GM18511 (cell line): ENCODE results near the gene OTUD4.
A peak's percentile ranks its signal among the peaks of the same experiment; 100 is the strongest.

ENCODE experiments used
- ATAC-seq: cut with Tn5 transposase; IDR thresholded peaks from one replicate; pipeline ENCODE4 v1.9.1; 2021; ENCODE audit warnings: mild to moderate bottlenecking, moderate library complexity; ENCODE audit not compliant: unreplicated experiment

The OTUD4 gene

DNA sequence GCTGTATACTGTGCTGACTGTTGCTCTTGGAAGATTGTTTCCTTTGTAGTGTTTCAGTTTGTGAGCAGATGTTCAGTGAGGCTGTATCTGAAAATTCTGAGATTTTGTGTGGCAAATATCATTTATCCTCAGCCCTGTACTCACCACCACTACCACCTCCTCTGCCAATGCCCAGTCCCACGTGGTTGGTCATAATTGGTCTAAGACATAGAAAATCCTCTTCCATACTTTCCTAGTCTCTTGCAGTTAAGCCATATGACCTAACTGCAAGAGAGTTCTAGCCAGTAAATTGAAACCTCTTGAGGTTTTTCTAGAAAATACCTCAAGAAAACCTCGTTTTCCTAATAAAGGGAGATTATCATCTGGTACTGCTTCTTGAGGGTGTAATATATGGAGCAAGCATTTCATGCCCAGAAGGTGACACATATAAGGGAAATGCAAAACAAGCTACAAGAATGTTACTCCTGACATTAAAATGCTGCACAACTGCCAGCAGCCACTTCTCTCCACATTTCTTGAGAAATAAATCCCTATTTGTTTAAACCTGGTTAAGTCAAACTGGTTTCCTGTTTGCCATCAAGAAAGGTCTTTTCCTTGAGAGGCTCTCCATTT, 49.5 kb downstream of the OTUD4 start:
- ATAC-seq: no peak

DNA sequence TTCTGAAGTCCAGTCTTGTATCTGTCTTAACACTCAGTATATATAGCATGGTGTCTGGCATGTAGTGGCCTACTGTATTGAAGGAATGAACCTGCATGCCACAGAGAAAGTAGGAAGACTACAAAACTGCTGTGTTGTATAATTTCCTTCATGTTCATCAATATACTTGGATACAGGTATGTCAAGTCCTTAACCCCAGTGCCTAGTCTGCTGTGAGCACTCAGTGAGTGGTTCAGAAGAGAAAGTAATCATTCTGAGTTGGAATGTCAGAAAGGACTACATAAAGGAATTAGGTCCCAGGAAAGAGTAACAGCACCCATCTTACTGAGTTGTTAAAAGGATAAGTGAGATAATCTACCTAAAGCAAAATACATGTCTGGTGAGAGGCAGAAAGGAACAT, 50.3 kb downstream of the OTUD4 start:
- no peak for ATAC-seq

GRCh38 chr4:145125396-145125795, 55.0 kb downstream of the OTUD4 start:
- ATAC-seq: no peak

GRCh38 chr4:145108128-145108527, 72.3 kb downstream of the OTUD4 start:
- no peak for ATAC-seq

DNA sequence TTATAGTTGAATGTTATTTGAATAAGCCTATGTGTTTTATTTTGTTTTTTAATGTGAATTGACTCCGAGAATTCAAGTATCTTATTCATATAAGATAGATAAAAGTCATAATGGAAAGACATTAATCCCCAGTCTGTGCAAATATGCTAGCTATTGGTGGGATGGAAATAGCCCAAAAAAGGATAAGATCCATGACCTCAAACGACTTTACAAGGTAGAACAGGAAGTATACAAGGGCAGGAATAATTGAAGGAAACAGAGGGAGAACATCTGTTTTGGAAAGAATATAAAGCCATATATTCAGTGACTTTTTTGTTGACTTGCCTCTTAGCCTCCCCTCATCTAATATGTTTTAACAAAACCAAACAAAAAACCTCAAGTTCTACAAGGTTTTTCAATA, 73.3 kb downstream of the OTUD4 start:
- ATAC-seq: no peak

- ATAC-seq: no peak
Measured at GRCh38 chr4:145103496-145103895, 76.9 kb downstream of the OTUD4 start.

DNA sequence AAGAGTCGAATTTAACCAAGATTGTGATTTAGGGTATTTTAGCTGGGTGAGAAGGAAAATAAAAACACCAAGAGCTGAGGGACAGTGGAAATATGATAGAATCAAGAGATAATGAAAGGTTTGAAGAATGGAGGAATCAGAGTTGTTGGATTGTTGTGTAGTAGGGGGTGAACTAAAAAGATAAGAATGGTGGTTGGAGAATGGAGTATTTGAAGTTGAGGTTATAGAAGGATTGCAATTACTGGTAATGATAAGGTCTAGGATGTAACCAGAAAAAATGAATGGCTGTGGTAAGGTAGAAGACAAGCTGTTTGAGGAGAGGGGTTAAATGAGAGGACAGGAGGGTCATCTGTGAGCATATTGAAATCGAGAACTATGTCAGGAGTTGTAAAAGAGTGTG, 77.8 kb downstream of the OTUD4 start:
- ATAC-seq: no peak

DNA sequence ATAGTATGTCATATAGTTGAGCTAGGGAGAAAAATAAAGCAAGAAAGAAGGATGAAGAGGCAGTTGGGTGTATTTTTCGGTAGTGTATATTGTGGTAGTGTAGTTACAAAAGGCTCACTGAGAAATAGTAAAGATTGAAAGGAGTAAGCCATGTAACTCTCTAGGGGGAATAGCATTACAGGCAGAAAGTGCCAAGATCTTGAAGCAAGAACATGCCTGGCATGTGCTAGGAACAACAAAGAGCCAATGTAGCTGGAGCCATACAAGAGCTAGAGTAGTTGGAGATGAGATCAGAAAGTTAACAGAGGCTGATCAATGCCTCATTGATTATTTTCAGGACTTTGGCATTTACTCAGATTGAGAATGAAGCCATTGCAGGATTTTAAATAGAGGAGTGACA, 79.3 kb downstream of the OTUD4 start:
- ATAC-seq: no peak

DNA sequence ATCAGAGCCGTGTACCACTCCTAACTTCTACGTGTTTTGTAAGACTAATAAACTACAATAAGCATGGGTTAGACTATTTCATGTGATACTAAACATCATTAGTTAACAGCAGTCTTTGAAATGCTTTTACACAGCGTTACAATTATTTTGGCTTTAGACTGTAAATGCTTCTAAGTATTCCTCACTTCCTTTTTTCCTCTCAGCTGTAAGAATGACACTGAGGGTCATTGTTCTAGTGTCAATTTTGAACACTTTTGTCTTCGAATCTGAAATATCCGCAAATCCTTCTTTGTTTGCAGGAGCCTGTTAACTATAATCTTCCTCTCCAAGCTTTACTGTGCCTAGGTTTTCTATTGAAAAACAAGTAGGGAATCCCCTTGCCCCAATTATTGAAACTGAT, 80.7 kb downstream of the OTUD4 start:
- ATAC-seq: no peak

GRCh38 chr4:145098675-145099037, 81.7 kb downstream of the OTUD4 start:
- ATAC-seq: peak; percentile 19

DNA sequence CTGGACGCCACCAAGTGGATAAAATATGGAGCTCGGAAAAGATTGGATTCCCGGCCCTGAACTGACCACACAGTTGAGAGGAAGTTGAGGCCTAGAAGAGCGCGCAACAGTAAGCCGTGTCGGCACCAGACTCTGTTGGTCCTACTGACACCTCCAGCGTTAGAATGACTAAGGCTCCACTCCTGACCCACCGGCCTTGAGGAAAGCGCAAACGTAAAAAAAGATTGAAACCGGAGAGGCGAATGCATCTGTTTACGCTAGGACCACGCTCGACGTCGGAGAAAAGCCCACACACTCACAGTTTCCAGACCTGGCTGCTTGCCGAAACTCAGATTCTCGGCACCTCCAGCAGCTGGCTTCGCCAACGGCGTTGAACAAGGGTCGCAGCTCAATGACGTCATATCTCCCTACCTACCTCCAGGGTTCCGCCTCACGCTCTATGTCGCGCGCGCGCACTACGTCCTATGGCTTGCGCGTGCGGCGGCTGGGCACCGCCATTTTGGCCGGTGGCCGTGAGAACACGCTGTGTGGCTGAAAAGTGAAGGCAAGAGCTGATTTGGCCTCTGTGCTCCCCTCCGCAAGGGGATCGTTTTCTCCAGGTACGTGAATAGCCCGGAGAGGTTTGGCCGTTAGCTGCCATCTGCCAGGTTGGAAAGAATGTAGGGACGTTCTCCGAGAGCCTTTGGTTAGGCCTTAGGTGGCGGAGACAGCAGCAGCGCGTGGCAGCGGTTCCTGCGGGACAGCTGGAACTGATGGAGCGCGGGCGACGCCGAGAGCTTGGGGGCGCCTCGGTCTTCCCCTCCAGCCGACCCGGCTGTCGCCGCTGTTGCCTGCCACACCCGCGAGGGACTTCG, 82.3 kb downstream of the OTUD4 start, which contains the start of the genes ABCE1 and ANAPC10:
ABCE1 (plus strand) TSS at position 491 of the 854 bp plus-strand sequence. CDS start 6,102 bp downstream, outside the sequence.
ANAPC10 (minus strand) TSS at position 376 of the 854 bp plus-strand sequence. CDS start 2,097 bp downstream, outside the sequence.
- peak; percentile 82 for ATAC-seq

GRCh38 chr4:145097331-145097820, 83.0 kb downstream of the OTUD4 start:
- ATAC-seq: peak; percentile 7

DNA sequence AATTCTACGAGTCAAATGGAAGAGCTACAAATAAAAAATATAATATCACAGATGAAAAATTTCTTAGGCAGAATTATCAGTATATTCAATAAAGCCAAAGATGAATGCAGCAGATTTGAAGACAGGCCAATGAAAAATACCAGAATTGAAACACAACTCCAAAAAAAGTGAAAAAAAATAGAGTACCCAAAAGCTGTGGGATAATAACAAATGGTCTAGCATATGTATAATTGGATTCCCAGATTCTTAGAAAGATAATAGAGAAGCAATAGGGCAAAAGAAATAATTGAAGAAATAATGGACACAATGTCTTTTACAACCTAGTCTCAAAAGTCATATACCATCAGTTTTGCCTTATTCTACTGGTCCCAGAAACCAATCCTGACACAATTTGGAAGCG, 86.8 kb downstream of the OTUD4 start:
- no peak for ATAC-seq

GRCh38 chr4:145090380-145090779, 90.0 kb downstream of the OTUD4 start:
- no peak for ATAC-seq

GRCh38 chr4:145083891-145084605, 96.3 kb downstream of the OTUD4 start:
- ATAC-seq: no peak
